Right atrium auricular region (tissue), 2 donors: ENCODE results near the gene MALRD1. TPM values are rescaled to one million over a fixed set of nuclear protein-coding genes. Genes with fewer than 3 reads are reported as not detected.

Source experiments
- DNase-seq: peaks from one replicate; pipeline ENCODE4 v3.0.0-alpha.2; 2019; ENCODE audit warnings: low spot score
- H3K27ac ChIP-seq, 2 donors: fragments of 200-600 bp; sonication (generic); 1 replicate in 1 of 2; 2 replicates in 1 of 2; pipeline ENCODE4 v1.5.1; 2016 to 2019
- H3K27me3 ChIP-seq, 2 donors: fragments of 200-600 bp; sonication (generic); one replicate each; pipeline versions ENCODE4 v1.5.1 to v1.6.0; 2017 to 2019
- H3K36me3 ChIP-seq: fragments of 200-600 bp; sonication (generic); one replicate; pipeline ENCODE4 v1.5.1; 2016
- H3K4me1 ChIP-seq, 2 donors: fragments of 200-600 bp; sonication (generic); one replicate each; pipeline versions ENCODE4 v1.5.1 to v1.6.0; 2017 to 2019
- H3K4me3 ChIP-seq, 2 donors: fragments of 200-600 bp; sonication (generic); 1 replicate in 1 of 2; 2 replicates in 1 of 2; pipeline ENCODE4 v1.5.1; 2017 to 2019; ENCODE audit warnings: mild to moderate bottlenecking in 1 of 2, moderate library complexity in 1 of 2
- H3K9me3 ChIP-seq, 2 donors: fragments of 200-600 bp; sonication (generic); one replicate each; pipeline ENCODE4 v1.5.1; 2019
- total RNA-seq, 2 donors: library from RNA; depleted of rRNA; stranded (reverse); fragments of >200 nt; gene quantifications; one replicate each; pipeline ENCODE4 v1.1.0, GENCODE V29; 2016
- TF ChIP-seq, protein P1 (sequence below), 2 donors: fragments of 200-600 bp; sonication (generic); IDR thresholded peaks; one replicate each; pipeline ENCODE4 v1.5.1; 2019; ENCODE audit warnings: antibody characterized with exemption in 2 of 2

Gene MALRD1
- total RNA-seq, 2 donors from 2014 or later = 0.71 to 1.3 TPM

- H3K36me3 ChIP-seq = no peaks in the 10 kb centered on the region
- H3K4me3 ChIP-seq = no peak overlapping the region
- H3K4me1 ChIP-seq = no peaks in the 10 kb centered on the region
- no peak for DNase-seq
- no peaks in the 10 kb centered on the region for H3K27me3 ChIP-seq
- no peak overlapping the region for H3K27ac ChIP-seq
- TF ChIP-seq, protein P1, sequence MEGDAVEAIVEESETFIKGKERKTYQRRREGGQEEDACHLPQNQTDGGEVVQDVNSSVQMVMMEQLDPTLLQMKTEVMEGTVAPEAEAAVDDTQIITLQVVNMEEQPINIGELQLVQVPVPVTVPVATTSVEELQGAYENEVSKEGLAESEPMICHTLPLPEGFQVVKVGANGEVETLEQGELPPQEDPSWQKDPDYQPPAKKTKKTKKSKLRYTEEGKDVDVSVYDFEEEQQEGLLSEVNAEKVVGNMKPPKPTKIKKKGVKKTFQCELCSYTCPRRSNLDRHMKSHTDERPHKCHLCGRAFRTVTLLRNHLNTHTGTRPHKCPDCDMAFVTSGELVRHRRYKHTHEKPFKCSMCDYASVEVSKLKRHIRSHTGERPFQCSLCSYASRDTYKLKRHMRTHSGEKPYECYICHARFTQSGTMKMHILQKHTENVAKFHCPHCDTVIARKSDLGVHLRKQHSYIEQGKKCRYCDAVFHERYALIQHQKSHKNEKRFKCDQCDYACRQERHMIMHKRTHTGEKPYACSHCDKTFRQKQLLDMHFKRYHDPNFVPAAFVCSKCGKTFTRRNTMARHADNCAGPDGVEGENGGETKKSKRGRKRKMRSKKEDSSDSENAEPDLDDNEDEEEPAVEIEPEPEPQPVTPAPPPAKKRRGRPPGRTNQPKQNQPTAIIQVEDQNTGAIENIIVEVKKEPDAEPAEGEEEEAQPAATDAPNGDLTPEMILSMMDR (IDR thresholded peaks at IDR 0.05) = no peak
- H3K9me3 ChIP-seq = no peaks in the 10 kb centered on the region
These were observed 115.9 kb downstream of the MALRD1 start for GRCh38 chr10:19164461-19164860.

DNA sequence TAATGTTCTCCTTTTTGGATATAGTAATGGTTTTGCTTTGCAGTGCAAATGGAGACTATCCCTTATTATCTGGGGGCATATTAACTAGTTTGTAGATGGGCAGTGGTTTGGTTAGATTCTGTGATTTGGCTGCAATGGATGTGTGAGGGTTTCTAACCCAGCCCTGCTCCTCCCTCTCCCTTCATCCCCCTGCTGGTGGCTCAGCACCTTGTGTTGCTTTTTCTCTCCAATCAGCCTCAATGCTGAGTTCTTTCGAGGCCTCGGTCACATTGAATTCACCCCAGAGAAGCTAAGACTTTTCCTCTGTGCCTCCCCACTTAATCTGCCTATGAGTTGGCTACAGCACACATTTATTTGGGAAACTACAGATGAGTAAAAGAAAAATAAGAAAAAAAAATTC, 120.0 kb downstream of the MALRD1 start:
- no peak for DNase-seq
- no peaks in the 10 kb centered on the region for H3K36me3 ChIP-seq
- H3K27ac ChIP-seq = no peak overlapping the region
- no peaks in the 10 kb centered on the region for H3K27me3 ChIP-seq
- TF ChIP-seq, protein P1 (IDR thresholded peaks at IDR 0.05) = no peak
- no peak overlapping the region for H3K4me3 ChIP-seq
- no peaks in the 10 kb centered on the region for H3K9me3 ChIP-seq
- no peaks in the 10 kb centered on the region for H3K4me1 ChIP-seq

DNA sequence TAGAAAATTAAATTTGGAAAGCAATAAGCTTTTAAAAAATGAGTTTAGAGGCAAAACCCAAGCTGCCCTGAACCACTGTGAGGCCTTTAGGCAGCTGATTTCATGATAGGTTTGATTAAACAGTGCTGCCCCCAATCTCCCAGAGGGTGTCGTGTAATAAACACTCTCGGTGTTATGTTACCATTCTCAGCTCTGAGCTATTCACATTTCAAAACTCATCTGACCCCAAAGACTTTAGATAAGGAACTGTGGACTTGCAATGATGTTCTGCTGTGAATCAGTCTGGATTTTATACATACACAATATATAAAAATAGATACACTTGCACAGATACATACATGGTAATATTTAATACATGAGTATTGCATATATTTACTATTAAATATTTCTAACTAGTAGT, 120.4 kb downstream of the MALRD1 start:
- Histone ChIP-seq H3K27ac (no peak overlapping the region), H3K4me1 (no peaks in the 10 kb centered on the region), H3K9me3 (no peaks in the 10 kb centered on the region), H3K27me3 (no peaks in the 10 kb centered on the region), H3K4me3 (no peak overlapping the region), H3K36me3 (no peaks in the 10 kb centered on the region)
- TF ChIP-seq, protein P1 (IDR thresholded peaks at IDR 0.05) = no peak
- no peak for DNase-seq

GRCh38 chr10:19169684-19170083, 121.1 kb downstream of the MALRD1 start:
- no peak overlapping the region for H3K4me3 ChIP-seq
- no peaks in the 10 kb centered on the region for H3K9me3 ChIP-seq
- no peaks in the 10 kb centered on the region for H3K36me3 ChIP-seq
- H3K27me3 ChIP-seq = no peaks in the 10 kb centered on the region
- TF ChIP-seq, protein P1 (IDR thresholded peaks at IDR 0.05) = no peak
- no peak overlapping the region for H3K27ac ChIP-seq
- no peaks in the 10 kb centered on the region for H3K4me1 ChIP-seq
- no peak for DNase-seq

- H3K4me3 ChIP-seq = no peak overlapping the region
- no peaks in the 10 kb centered on the region for H3K4me1 ChIP-seq
- H3K27ac ChIP-seq = no peak overlapping the region
- H3K36me3 ChIP-seq = no peaks in the 10 kb centered on the region
- TF ChIP-seq, protein P1 (IDR thresholded peaks at IDR 0.05) = no peak
- no peak for DNase-seq
- no peaks in the 10 kb centered on the region for H3K9me3 ChIP-seq
- H3K27me3 ChIP-seq = no peaks in the 10 kb centered on the region
These were observed 130.1 kb downstream of the MALRD1 start for GRCh38 chr10:19178675-19179074.

DNA sequence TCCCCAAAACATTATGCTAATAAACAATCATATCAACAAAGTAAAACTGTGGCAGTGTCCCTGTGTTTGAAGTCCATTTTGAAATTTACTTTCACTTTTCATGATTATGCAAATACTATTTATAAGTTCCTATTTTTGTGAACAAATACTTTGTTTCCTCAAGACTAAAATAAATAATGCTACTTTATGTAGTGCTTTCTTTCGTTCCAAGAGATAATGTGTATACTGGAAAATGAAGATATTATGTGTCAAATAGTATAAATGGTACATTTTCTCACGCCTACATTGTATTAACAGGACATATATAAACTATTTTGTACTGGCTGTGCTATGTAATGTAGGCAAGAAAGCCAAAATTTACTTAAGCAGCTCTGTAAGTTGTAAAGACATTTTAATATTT, 136.3 kb downstream of the MALRD1 start:
- H3K27ac ChIP-seq = no peak overlapping the region
- no peaks in the 10 kb centered on the region for H3K36me3 ChIP-seq
- TF ChIP-seq, protein P1 (IDR thresholded peaks at IDR 0.05) = no peak
- H3K27me3 ChIP-seq = no peaks in the 10 kb centered on the region
- no peak for DNase-seq
- H3K4me1 ChIP-seq = no peaks in the 10 kb centered on the region
- H3K4me3 ChIP-seq = no peak overlapping the region
- H3K9me3 ChIP-seq = peaks cover 0 to 6% of the 10 kb centered on the region in 2 donors
